GM20000 (cell line): Measurements from ENCODE around the gene CCDC85B.

Experiments
- DNase-seq: peaks from one replicate; pipeline ENCODE4 v3.0.0; 2012; ENCODE audit warnings: low spot score
- CTCF ChIP-seq: IDR thresholded peaks from 2 replicates; pipeline ENCODE4 v1.5.1; 2012; ENCODE audit warnings: mild to moderate bottlenecking, control low read depth; ENCODE audit errors: extremely low read depth, missing control alignments

The CCDC85B gene

GRCh38 chr11:65849771-65850216 is 40.7 kb upstream of the CCDC85B start:
- TF ChIP-seq CTCF: no peak
- no peak for DNase-seq

GRCh38 chr11:65850217-65851082 is 40.0 kb upstream of the CCDC85B start:
- DNase-seq: no peak
- TF ChIP-seq CTCF: no peak

- DNase-seq: no peak
Observed at GRCh38 chr11:65851083-65851579, 39.3 kb upstream of the CCDC85B start.

GRCh38 chr11:65851811-65852507 is 38.5 kb upstream of the CCDC85B start:
- DNase-seq: no peak
- TF ChIP-seq CTCF: no peak

More at GRCh38 chr11:65851083-65851579, 39.3 kb upstream of the CCDC85B start:
- TF ChIP-seq CTCF: no peak

- no peak for DNase-seq
- TF ChIP-seq CTCF: no peak
Observed at GRCh38 chr11:65852508-65853245, 37.8 kb upstream of the CCDC85B start.

- DNase-seq: no peak
- TF ChIP-seq CTCF: no peak
Observed at GRCh38 chr11:65853246-65853979, 37.1 kb upstream of the CCDC85B start.
